Stimulated activated memory B cell treated with anti-CD40 and anti-IgM and Interleukin-4, amounts not matched to agents 10 μg/mL and 1 μg/mL and 100 μg/mL, for 72 hours (primary cell): Measurements from ENCODE around the gene RHBDL3.
"Not testable (repeated sequence)": the region's sequence is repeated elsewhere in the genome, so short reads cannot be mapped to it uniquely, and the experiment has no call there.

ENCODE experiments used
- ATAC-seq: fragments of 150-1000 bp; cut with Tn5 transposase; 2 replicates; pipeline ENCODE4 v1.10.0; 2021
- H3K27ac Mint-ChIP-seq: one replicate; pipeline ENCODE4 v1.8.0; 2022; ENCODE audit warnings: mild to moderate bottlenecking, mixed read lengths
- H3K27me3 Mint-ChIP-seq: one replicate; pipeline ENCODE4 v1.8.0; 2022; ENCODE audit warnings: mixed read lengths
- H3K36me3 Mint-ChIP-seq: one replicate; pipeline ENCODE4 v1.8.0; 2022; ENCODE audit warnings: mixed read lengths
- H3K4me1 Mint-ChIP-seq: one replicate; pipeline ENCODE4 v1.8.0; 2022; ENCODE audit warnings: mixed read lengths
- H3K4me3 Mint-ChIP-seq: one replicate; pipeline ENCODE4 v1.8.0; 2022; ENCODE audit warnings: mild to moderate bottlenecking, moderate library complexity, mixed read lengths
- H3K9me3 Mint-ChIP-seq: one replicate; pipeline ENCODE4 v1.8.0; 2022; ENCODE audit warnings: mixed read lengths

Gene RHBDL3

GRCh38 chr17:32298298-32298697 lies 32.7 kb downstream of the RHBDL3 start:
- Mint-ChIP-seq H3K9me3 (no peaks in the 10 kb centered on the region), H3K27me3 (no peaks in the 10 kb centered on the region), H3K27ac (no peak overlapping the region), H3K36me3 (no peaks in the 10 kb centered on the region), H3K4me3 (no peak overlapping the region), H3K4me1 (peaks cover under 1% of the 10 kb centered on the region)
- ATAC-seq: peak; percentile 37

GRCh38 chr17:32298721-32299579 lies 33.3 kb downstream of the RHBDL3 start:
- H3K36me3 Mint-ChIP-seq: no peaks in the 10 kb centered on the region
- H3K27ac Mint-ChIP-seq: no peak overlapping the region
- no peaks in the 10 kb centered on the region for H3K27me3 Mint-ChIP-seq
- no peaks in the 10 kb centered on the region for H3K4me1 Mint-ChIP-seq
- no peak overlapping the region for H3K4me3 Mint-ChIP-seq
- no peaks in the 10 kb centered on the region for H3K9me3 Mint-ChIP-seq
- no peak for ATAC-seq

- Mint-ChIP-seq H3K27me3 (peaks cover 2% of the 10 kb centered on the region), H3K9me3 (no peaks in the 10 kb centered on the region), H3K4me1 (no peaks in the 10 kb centered on the region), H3K36me3 (no peaks in the 10 kb centered on the region), H3K4me3 (no peak overlapping the region), H3K27ac (no peak overlapping the region)
- ATAC-seq: no peak
Observed at GRCh38 chr17:32299580-32300164, 34.0 kb downstream of the RHBDL3 start.

- Mint-ChIP-seq H3K4me3 (no peak overlapping the region), H3K36me3 (no peaks in the 10 kb centered on the region), H3K27me3 (peaks cover 13% of the 10 kb centered on the region), H3K9me3 (no peaks in the 10 kb centered on the region), H3K4me1 (no peaks in the 10 kb centered on the region), H3K27ac (no peak overlapping the region)
- no peak for ATAC-seq
Observed at GRCh38 chr17:32302037-32302436, 36.4 kb downstream of the RHBDL3 start.

GRCh38 chr17:32302860-32303649 lies 37.4 kb downstream of the RHBDL3 start:
- H3K27me3 Mint-ChIP-seq: peaks cover 14% of the 10 kb centered on the region
- ATAC-seq: peak; percentile 22
- no peak overlapping the region for H3K27ac Mint-ChIP-seq
- no peaks in the 10 kb centered on the region for H3K4me1 Mint-ChIP-seq
- H3K4me3 Mint-ChIP-seq: no peak overlapping the region
- no peaks in the 10 kb centered on the region for H3K9me3 Mint-ChIP-seq
- H3K36me3 Mint-ChIP-seq: no peaks in the 10 kb centered on the region

GRCh38 chr17:32303781-32304288 lies 38.2 kb downstream of the RHBDL3 start:
- ATAC-seq: no peak
- Mint-ChIP-seq H3K27me3 (peaks cover 21% of the 10 kb centered on the region), H3K4me3 (no peak overlapping the region), H3K9me3 (no peaks in the 10 kb centered on the region), H3K27ac (no peak overlapping the region), H3K36me3 (no peaks in the 10 kb centered on the region), H3K4me1 (no peaks in the 10 kb centered on the region)

GRCh38 chr17:32305049-32305448 lies 39.4 kb downstream of the RHBDL3 start:
- no peak overlapping the region for H3K27ac Mint-ChIP-seq
- H3K27me3 Mint-ChIP-seq: peaks cover 21% of the 10 kb centered on the region
- ATAC-seq: no peak
- H3K36me3 Mint-ChIP-seq: no peaks in the 10 kb centered on the region
- no peak overlapping the region for H3K4me3 Mint-ChIP-seq
- H3K4me1 Mint-ChIP-seq: no peaks in the 10 kb centered on the region
- no peaks in the 10 kb centered on the region for H3K9me3 Mint-ChIP-seq

- no peaks in the 10 kb centered on the region for H3K4me1 Mint-ChIP-seq
- no peak for ATAC-seq
- H3K27me3 Mint-ChIP-seq: peaks cover 21% of the 10 kb centered on the region
- H3K27ac Mint-ChIP-seq: no peak overlapping the region
- H3K9me3 Mint-ChIP-seq: no peaks in the 10 kb centered on the region
- no peaks in the 10 kb centered on the region for H3K36me3 Mint-ChIP-seq
- H3K4me3 Mint-ChIP-seq: no peak overlapping the region
Observed at GRCh38 chr17:32307658-32308057, 42.0 kb downstream of the RHBDL3 start.

GRCh38 chr17:32311028-32311536 lies 45.5 kb downstream of the RHBDL3 start:
- H3K36me3 Mint-ChIP-seq: no peaks in the 10 kb centered on the region
- no peak overlapping the region for H3K27ac Mint-ChIP-seq
- H3K9me3 Mint-ChIP-seq: no peaks in the 10 kb centered on the region
- peaks cover 16% of the 10 kb centered on the region for H3K27me3 Mint-ChIP-seq
- ATAC-seq: no peak
- no peak overlapping the region for H3K4me3 Mint-ChIP-seq
- H3K4me1 Mint-ChIP-seq: no peaks in the 10 kb centered on the region

- Mint-ChIP-seq H3K4me3 (no peak overlapping the region), H3K4me1 (peaks cover 11% of the 10 kb centered on the region), H3K27me3 (peaks cover 13% of the 10 kb centered on the region), H3K27ac (no peak overlapping the region), H3K36me3 (no peaks in the 10 kb centered on the region), H3K9me3 (no peaks in the 10 kb centered on the region)
- no peak for ATAC-seq
Observed at GRCh38 chr17:32314636-32315035, 49.0 kb downstream of the RHBDL3 start.

GRCh38 chr17:32315171-32315570 lies 49.5 kb downstream of the RHBDL3 start:
- Mint-ChIP-seq H3K27me3 (peaks cover 13% of the 10 kb centered on the region), H3K9me3 (no peaks in the 10 kb centered on the region), H3K4me3 (no peak overlapping the region), H3K27ac (no peak overlapping the region), H3K4me1 (peaks cover 13% of the 10 kb centered on the region), H3K36me3 (no peaks in the 10 kb centered on the region)
- ATAC-seq: no peak

GRCh38 chr17:32316653-32317052 lies 51.0 kb downstream of the RHBDL3 start:
- peaks cover 13% of the 10 kb centered on the region for H3K4me1 Mint-ChIP-seq
- H3K27ac Mint-ChIP-seq: not testable (repeated sequence)

GRCh38 chr17:32317353-32317752 lies 51.7 kb downstream of the RHBDL3 start:
- H3K9me3 Mint-ChIP-seq: no peaks in the 10 kb centered on the region

More at GRCh38 chr17:32316653-32317052, 51.0 kb downstream of the RHBDL3 start:
- H3K27me3 Mint-ChIP-seq: peaks cover 13% of the 10 kb centered on the region
- ATAC-seq, H3K9me3 Mint-ChIP-seq, H3K4me3 Mint-ChIP-seq, H3K36me3 Mint-ChIP-seq: not testable (repeated sequence)

GRCh38 chr17:32318071-32318470 lies 52.4 kb downstream of the RHBDL3 start:
- no peak for ATAC-seq
- no peak overlapping the region for H3K4me3 Mint-ChIP-seq
- H3K9me3 Mint-ChIP-seq: no peaks in the 10 kb centered on the region
- peaks cover 20% of the 10 kb centered on the region for H3K4me1 Mint-ChIP-seq
- no peaks in the 10 kb centered on the region for H3K36me3 Mint-ChIP-seq
- H3K27me3 Mint-ChIP-seq: peaks cover 13% of the 10 kb centered on the region
- peak overlapping the region; percentile 64 for H3K27ac Mint-ChIP-seq

More at GRCh38 chr17:32317353-32317752, 51.7 kb downstream of the RHBDL3 start:
- no peaks in the 10 kb centered on the region for H3K36me3 Mint-ChIP-seq
- ATAC-seq: no peak
- H3K4me3 Mint-ChIP-seq: no peak overlapping the region
- H3K27me3 Mint-ChIP-seq: peaks cover 13% of the 10 kb centered on the region
- H3K4me1 Mint-ChIP-seq: peaks cover 13% of the 10 kb centered on the region
- H3K27ac Mint-ChIP-seq: no peak overlapping the region

- peak; percentile 95 for ATAC-seq
- Mint-ChIP-seq H3K9me3 (no peaks in the 10 kb centered on the region), H3K27me3 (peaks cover 13% of the 10 kb centered on the region), H3K36me3 (no peaks in the 10 kb centered on the region), H3K4me3 (peak overlapping the region; percentile 79), H3K27ac (peak overlapping the region; percentile 64), H3K4me1 (peaks cover 31% of the 10 kb centered on the region)
Observed at GRCh38 chr17:32319548-32319905, 53.9 kb downstream of the RHBDL3 start.
